Testis (tissue), 3 donors: Measurements from ENCODE around the gene LARP1. TPM values are rescaled to one million over a fixed set of nuclear protein-coding genes. Genes with fewer than 3 reads are reported as not detected.

Experiments used
- DNase-seq: peaks from one replicate; pipeline ENCODE4 v3.0.0-alpha.2; 2019
- H3K27ac ChIP-seq, 2 donors: fragments of 200-600 bp; sonication (generic); one replicate each; pipeline ENCODE4 v1.5.1; 2019
- H3K27me3 ChIP-seq: fragments of 200-600 bp; sonication (generic); one replicate; pipeline ENCODE4 v1.5.1; 2019
- H3K36me3 ChIP-seq: fragments of 200-600 bp; sonication (generic); one replicate; pipeline ENCODE4 v1.5.1; 2017; ENCODE audit warnings: low read depth; ENCODE audit errors: missing control alignments
- H3K4me1 ChIP-seq: fragments of 200-600 bp; sonication (generic); one replicate; pipeline ENCODE4 v1.5.1; 2019
- H3K4me3 ChIP-seq, 2 donors: fragments of 200-600 bp; sonication (generic); one replicate each; pipeline ENCODE4 v1.5.1; 2017 to 2019
- H3K9me3 ChIP-seq: fragments of 200-600 bp; sonication (generic); one replicate; pipeline ENCODE4 v1.5.1; 2017
- POLR2A ChIP-seq: fragments of 450-650 bp; IDR thresholded peaks from one replicate; pipeline ENCODE4 v1.6.1; 2017; ENCODE audit warnings: antibody characterized with exemption, mild to moderate bottlenecking, moderate library complexity
- WGBS, 2 donors: methylation state at CpG; one replicate each; pipeline ENCODE4 v1.1.5; 2018; 5-methylcytosine and 5-hydroxymethylcytosine counted together
- intact Hi-C: fragments of 100-400 bp; cut with DNase I; formaldehyde crosslinking; loops from one replicate; pipeline ENCODE4 v1.15.1; 2023; ENCODE audit warnings: low total_unique reads
- polyA plus RNA-seq: library from polyadenylated mRNA; stranded (reverse); fragments of 350-450 nt; fragmentation: Illumina TruSeq; extraction: RNeasy Lipid Tissue Mini Kit (QIAGEN cat#74804); gene quantifications from one replicate; pipeline ENCODE4 v1.2.3, GENCODE V29; 2014; ENCODE audit warnings: low read depth, low replicate concordance; ENCODE audit not compliant: insufficient read depth
- total RNA-seq, 2 donors: library from RNA; depleted of rRNA; stranded (reverse); fragments of >200 nt; gene quantifications; one replicate each; pipeline ENCODE4 v1.2.3, GENCODE V29; 2016
- TF ChIP-seq, protein P1 (sequence below), 3 experiments: fragments of 450-650 bp in 2 of 3; fragments of 200-600 bp in 1 of 3; sonication (generic) in 1 of 3; IDR thresholded peaks; one replicate each; pipeline ENCODE4 v1.5.1; 2016 to 2019; ENCODE audit warnings: antibody characterized with exemption in 3 of 3, mild to moderate bottlenecking in 2 of 3, moderate library complexity in 1 of 3

Gene LARP1
- total and polyA plus RNA-seq, 3 donors from 2014 or later = 118 to 174 (median 169) TPM

DNA sequence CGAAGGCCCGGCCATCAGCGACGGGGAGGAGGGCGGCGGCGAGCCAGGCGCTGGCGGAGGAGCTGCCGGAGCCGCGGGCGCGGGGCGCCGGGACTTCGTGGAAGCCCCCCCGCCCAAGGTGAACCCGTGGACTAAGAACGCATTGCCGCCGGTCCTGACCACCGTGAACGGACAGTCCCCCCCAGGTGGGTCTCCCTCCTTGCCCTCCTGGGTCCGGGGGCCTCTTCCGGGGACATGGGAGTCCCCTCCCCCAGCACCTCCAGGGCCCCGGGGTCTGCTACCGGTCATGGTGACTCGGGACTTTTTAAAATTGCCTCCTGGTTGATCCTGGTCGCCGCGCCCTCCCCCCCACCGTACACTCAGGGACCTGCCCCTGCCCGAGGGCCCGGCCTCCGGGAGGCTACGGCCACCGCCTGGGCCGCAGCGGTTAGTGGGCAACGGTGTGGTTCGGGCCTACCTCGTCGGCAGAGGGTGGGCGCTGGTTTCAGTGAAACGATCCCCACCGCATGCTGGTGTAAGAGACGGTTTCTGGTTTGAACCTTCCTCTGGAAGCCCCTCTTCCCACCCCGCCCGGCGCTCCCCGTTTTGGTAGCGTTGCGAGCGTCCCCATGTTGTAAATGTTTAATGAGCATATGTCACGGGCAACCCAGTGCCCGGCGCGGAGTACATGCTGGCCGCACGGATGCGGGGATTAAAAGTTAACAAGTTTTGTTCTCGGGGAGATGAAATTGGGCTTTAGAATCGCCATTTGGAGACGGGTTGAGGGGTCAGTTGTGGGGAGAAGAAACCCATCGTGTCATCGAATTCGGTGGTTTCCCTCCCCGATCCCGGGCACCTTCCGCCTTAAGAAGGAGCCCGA, 1.1 kb downstream of the LARP1 start:
- Histone ChIP-seq H3K9me3 (no peaks in the 10 kb centered on the region), H3K27me3 (no peaks in the 10 kb centered on the region), H3K4me3 (peak overlapping the region; percentile 90 to 99), H3K36me3 (no peaks in the 10 kb centered on the region), H3K27ac (peak overlapping the region; percentile 99), H3K4me1 (peaks cover 30% of the 10 kb centered on the region)
- intact Hi-C loops = loop anchor here (5.0 to 10.0 kb wide), 2 partner anchors 71 to 101 kb away; partner anchors contain the start of gene CNOT8
- TF ChIP-seq POLR2A = no peak
- TF ChIP-seq, protein P1, sequence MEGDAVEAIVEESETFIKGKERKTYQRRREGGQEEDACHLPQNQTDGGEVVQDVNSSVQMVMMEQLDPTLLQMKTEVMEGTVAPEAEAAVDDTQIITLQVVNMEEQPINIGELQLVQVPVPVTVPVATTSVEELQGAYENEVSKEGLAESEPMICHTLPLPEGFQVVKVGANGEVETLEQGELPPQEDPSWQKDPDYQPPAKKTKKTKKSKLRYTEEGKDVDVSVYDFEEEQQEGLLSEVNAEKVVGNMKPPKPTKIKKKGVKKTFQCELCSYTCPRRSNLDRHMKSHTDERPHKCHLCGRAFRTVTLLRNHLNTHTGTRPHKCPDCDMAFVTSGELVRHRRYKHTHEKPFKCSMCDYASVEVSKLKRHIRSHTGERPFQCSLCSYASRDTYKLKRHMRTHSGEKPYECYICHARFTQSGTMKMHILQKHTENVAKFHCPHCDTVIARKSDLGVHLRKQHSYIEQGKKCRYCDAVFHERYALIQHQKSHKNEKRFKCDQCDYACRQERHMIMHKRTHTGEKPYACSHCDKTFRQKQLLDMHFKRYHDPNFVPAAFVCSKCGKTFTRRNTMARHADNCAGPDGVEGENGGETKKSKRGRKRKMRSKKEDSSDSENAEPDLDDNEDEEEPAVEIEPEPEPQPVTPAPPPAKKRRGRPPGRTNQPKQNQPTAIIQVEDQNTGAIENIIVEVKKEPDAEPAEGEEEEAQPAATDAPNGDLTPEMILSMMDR (IDR thresholded peaks at IDR 0.05) = no peak
- DNase-seq = peak; percentile 41
- 0 to 1% methylated on average over 28 to 57 of the region's 72 CpGs for WGBS, 2 donors

DNA sequence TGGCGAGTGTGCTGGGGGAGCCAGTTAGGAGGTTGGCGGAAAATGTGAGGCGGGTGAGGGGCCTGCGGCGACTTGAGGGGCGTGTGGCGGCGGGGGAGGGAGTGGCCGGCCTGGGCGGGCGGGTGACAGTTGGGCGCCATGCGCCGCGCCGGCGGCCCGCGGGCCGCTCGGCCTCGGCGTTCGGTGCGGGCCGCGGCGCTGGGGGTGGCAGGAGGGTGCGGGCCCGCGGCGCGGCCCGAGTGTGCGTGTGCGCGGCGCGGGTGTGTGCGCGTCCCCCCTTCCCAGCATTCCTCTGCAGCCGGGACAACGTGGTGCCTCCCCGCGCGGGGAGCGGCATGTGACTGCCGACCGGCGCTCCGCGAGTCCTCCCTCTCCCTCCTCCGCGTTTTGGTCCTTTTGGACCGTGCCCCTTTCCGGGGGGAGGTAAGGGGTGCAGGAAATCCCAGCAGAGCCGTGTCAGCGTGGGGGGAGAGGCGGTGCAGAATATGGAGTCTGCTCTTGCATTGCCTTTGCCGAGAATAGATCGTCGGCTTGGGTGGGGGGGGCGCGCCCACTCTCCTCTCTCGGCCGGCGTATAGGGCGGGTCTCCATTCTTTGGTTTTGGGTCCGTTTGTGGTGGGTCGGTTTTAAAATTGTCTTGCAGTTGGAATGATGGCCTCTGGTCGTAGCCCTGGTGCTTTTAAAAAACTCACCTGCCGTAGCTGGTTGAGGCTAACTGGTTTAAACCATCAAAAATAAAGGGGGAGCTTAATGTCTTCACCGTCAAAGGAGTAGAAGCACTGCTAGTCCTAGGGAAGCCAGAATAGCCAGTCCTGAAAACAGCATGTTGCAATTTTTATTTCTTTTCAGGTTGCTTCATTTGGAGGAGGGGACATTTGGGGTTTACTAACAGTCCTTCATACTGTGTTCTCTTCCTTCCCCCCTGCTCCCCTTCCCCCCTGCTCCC, 2.0 kb downstream of the LARP1 start:
- WGBS, 2 donors = 0 to 1% methylated on average over 15 to 55 of the region's 73 CpGs
- H3K4me3 ChIP-seq = peak overlapping the region; percentile 90 to 99
- TF ChIP-seq, protein P1 (IDR thresholded peaks at IDR 0.05) = no peak
- no peak for TF ChIP-seq POLR2A
- peak overlapping the region; percentile 99 for H3K27ac ChIP-seq
- DNase-seq = peak; percentile 70
- no peaks in the 10 kb centered on the region for H3K27me3 ChIP-seq
- no peaks in the 10 kb centered on the region for H3K9me3 ChIP-seq
- intact Hi-C loops = loop anchor here (5.0 to 10.0 kb wide), 2 partner anchors 72 to 100 kb away; partner anchors contain the start of gene CNOT8
- H3K36me3 ChIP-seq = no peaks in the 10 kb centered on the region
- peaks cover 37% of the 10 kb centered on the region for H3K4me1 ChIP-seq

DNA sequence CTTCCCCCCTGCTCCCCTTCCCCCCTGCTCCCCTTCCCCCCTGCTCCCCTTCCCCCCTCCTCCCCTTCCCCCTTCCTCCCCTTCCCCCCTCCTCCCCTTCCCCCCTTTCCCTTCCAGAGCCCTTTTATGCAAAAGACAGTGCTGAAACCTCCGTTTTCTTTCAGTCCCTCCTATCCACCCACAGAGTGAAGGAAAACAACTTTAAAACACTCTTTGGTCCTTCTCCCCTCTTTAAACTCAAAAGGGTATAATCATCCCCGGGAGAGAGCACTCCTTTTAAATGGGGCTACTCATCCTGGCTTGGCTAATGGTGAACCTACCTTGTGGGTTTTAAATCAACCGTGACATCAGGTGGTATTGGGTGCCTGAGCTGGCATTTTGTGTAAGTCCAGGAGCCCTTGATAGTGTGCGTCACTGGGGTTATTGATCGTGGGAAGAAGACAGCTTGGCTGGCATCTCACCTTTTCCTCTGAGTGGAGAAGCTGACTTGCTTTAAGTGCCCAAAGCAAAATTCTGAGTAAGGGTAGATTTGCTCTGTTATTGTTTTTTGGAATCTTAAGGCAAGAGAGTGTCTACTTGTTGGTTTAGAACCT, 2.7 kb downstream of the LARP1 start:
- H3K27me3 ChIP-seq = no peaks in the 10 kb centered on the region
- peak overlapping the region; percentile 83 to 99 for H3K27ac ChIP-seq
- 3 to 7% methylated on average over 4 to 5 of the region's 5 CpGs for WGBS, 2 donors
- TF ChIP-seq POLR2A = no peak
- TF ChIP-seq, protein P1 (IDR thresholded peaks at IDR 0.05) = no peak
- no peak for DNase-seq
- intact Hi-C loops = loop anchor here (5.0 to 10.0 kb wide), 2 partner anchors 73 to 99 kb away; partner anchors contain the start of gene CNOT8
- peaks cover 41% of the 10 kb centered on the region for H3K4me1 ChIP-seq
- H3K9me3 ChIP-seq = no peaks in the 10 kb centered on the region
- H3K36me3 ChIP-seq = no peaks in the 10 kb centered on the region
- H3K4me3 ChIP-seq = peak overlapping the region in 1 of 2 donors; percentile 99

DNA sequence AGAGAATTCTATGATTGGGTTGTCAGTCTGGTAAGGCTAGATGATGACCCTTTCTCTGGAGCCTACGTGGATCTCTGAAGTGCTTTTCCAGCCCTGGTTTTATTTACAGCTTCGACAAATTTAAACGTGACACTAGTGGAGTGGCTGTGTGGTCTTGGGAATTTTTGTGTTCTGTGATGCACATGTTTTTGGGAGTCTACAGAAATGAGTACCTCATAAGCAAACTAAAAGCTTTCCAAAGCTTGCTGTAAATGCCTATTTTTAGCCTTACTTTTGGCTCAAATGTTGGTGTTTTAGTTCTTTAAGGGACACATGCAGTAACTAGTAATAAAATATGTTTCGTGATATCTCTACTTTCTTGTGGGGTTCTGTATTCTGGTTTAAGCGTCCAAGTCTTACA, 3.3 kb downstream of the LARP1 start:
- Histone ChIP-seq H3K4me3 (no peak overlapping the region), H3K9me3 (no peaks in the 10 kb centered on the region), H3K27me3 (no peaks in the 10 kb centered on the region), H3K27ac (peak overlapping the region; percentile 83 to 99), H3K4me1 (peaks cover 42% of the 10 kb centered on the region), H3K36me3 (no peaks in the 10 kb centered on the region)
- 7 to 15% methylated on average over 5 of the region's 5 CpGs for WGBS, 2 donors
- TF ChIP-seq, protein P1 (IDR thresholded peaks at IDR 0.05) = no peak
- TF ChIP-seq POLR2A = no peak
- intact Hi-C loops = loop anchor here (5.0 to 10.0 kb wide), 2 partner anchors 74 to 99 kb away; partner anchors contain the start of gene CNOT8
- DNase-seq = no peak
